Lower leg skin (tissue), 4 donors: ENCODE data around the gene OGFRL1. TPM values are rescaled to one million over a fixed set of nuclear protein-coding genes. Genes with fewer than 3 reads are reported as not detected.

Experiments
- DNase-seq, 2 donors: peaks; one replicate each; pipeline ENCODE4 v3.0.0-alpha.2; 2019; ENCODE audit warnings: low spot score in 2 of 2
- H3K4me3 ChIP-seq: fragments of 200-600 bp; sonication (generic); 2 replicates; pipeline ENCODE4 v1.5.1; 2017; ENCODE audit warnings: mild to moderate bottlenecking, low read depth; ENCODE audit not compliant: poor library complexity, severe bottlenecking
- CTCF ChIP-seq, 3 donors: fragments of 450-650 bp; IDR thresholded peaks; one replicate each; pipeline ENCODE4 v1.5.1; 2016; ENCODE audit warnings: antibody characterized with exemption in 3 of 3, mild to moderate bottlenecking in 3 of 3, moderate library complexity in 2 of 3
- POLR2A ChIP-seq, 2 donors: fragments of 450-650 bp; IDR thresholded peaks; one replicate each; pipeline ENCODE4 v1.6.1; 2016 to 2017; ENCODE audit warnings: antibody characterized with exemption in 2 of 2, mild to moderate bottlenecking in 1 of 2, moderate library complexity in 1 of 2
- whole genome bisulfite sequencing, 2 donors: methylation state at CpG; one replicate each; pipeline ENCODE4 v1.1.5; 2018; 5-methylcytosine and 5-hydroxymethylcytosine counted together
- intact Hi-C: fragments of 100-400 bp; cut with DNase I; formaldehyde crosslinking; loops from one replicate; pipeline ENCODE4 v1.15.0; 2023; ENCODE audit warnings: low total_unique reads
- total RNA-seq, 4 donors: library from RNA; depleted of rRNA; stranded (reverse); fragments of >200 nt; gene quantifications; one replicate each; pipeline ENCODE4 v1.1.0, GENCODE V29; 2016

The OGFRL1 gene
- total RNA-seq, 4 donors from 2014 or later: 36.7 to 59.0 (median 43.7) TPM

GRCh38 chr6:71298459-71298858 lies 9.8 kb downstream of the OGFRL1 start:
- WGBS, 2 donors: 78 to 88% methylated on average over 1 of the region's 1 CpG
- DNase-seq: no peak
- intact Hi-C loops: no loop called here
- TF ChIP-seq POLR2A (IDR thresholded peaks at IDR 0.05) (no peak), CTCF (IDR thresholded peaks at IDR 0.05) (no peak)
- no peak overlapping the region for H3K4me3 ChIP-seq

- intact Hi-C loops: no loop called here
- TF ChIP-seq POLR2A (IDR thresholded peaks at IDR 0.05) (no peak), CTCF (IDR thresholded peaks at IDR 0.05) (no peak)
- no peak overlapping the region for H3K4me3 ChIP-seq
- no peak for DNase-seq
Observed at GRCh38 chr6:71299541-71300470, 11.2 kb downstream of the OGFRL1 start.

- TF ChIP-seq CTCF (IDR thresholded peaks at IDR 0.05): no peak
- no peak for DNase-seq
- H3K4me3 ChIP-seq: no peak overlapping the region
- intact Hi-C loops: no loop called here
- 88 to 91% methylated on average over 4 of the region's 4 CpGs for WGBS, 2 donors
Observed at GRCh38 chr6:71300561-71301168, 12.1 kb downstream of the OGFRL1 start.

GRCh38 chr6:71301546-71301945 lies 12.9 kb downstream of the OGFRL1 start:
- intact Hi-C loops: no loop called here
- DNase-seq: no peak
- TF ChIP-seq CTCF (IDR thresholded peaks at IDR 0.05) (no peak), POLR2A (IDR thresholded peaks at IDR 0.05) (no peak)
- no peak overlapping the region for H3K4me3 ChIP-seq
- WGBS, 2 donors: 96% methylated on average over 7 of the region's 7 CpGs

GRCh38 chr6:71309656-71310055 lies 21.0 kb downstream of the OGFRL1 start:
- DNase-seq: no peak
- no peak for TF ChIP-seq POLR2A (IDR thresholded peaks at IDR 0.05)
- TF ChIP-seq CTCF (IDR thresholded peaks at IDR 0.05): no peak
- no peak overlapping the region for H3K4me3 ChIP-seq
- intact Hi-C loops: no loop called here
- 23 to 31% methylated on average over 2 of the region's 2 CpGs for WGBS, 2 donors
